ENCODE results near the gene CPAMD8.

GRCh38 chr19:16896146-16897028 lies 130.2 kb downstream of the CPAMD8 start:
- TF ChIP-seq CTCF (conservative IDR thresholded peaks at IDR 0.05 in 1 of 2, IDR thresholded peaks at IDR 0.05 in 1 of 2; ENCODE audit: low read depth in 1 of 2, low read length in 2 of 2) (no peak), EZH2 (IDR thresholded peaks at IDR 0.05; ENCODE audit: low read length, missing control alignments) (no peak)

All from fibroblast of lung (primary cell).